SU-DHL-6 (cell line): ENCODE data around the gene MGAT5.

Experiments used
- EZH2phosphoT487 ChIP-seq: fragments of 200-600 bp; sonication (generic), shearing (Covaris generic); conservative IDR thresholded peaks from 2 replicates; pipeline ENCODE4 v1.6.1; 2018; ENCODE audit warnings: mild to moderate bottlenecking, antibody characterized with exemption, low read length, moderate library complexity, mixed read lengths
- TF ChIP-seq, protein P1 (sequence below): fragments of 200-600 bp; sonication (generic); IDR thresholded peaks from one replicate; pipeline ENCODE4 v1.5.1; 2017; ENCODE audit warnings: antibody characterized with exemption, mild to moderate bottlenecking, low read length, moderate library complexity; ENCODE audit not compliant: insufficient read depth, poor library complexity, severe bottlenecking

DNA sequence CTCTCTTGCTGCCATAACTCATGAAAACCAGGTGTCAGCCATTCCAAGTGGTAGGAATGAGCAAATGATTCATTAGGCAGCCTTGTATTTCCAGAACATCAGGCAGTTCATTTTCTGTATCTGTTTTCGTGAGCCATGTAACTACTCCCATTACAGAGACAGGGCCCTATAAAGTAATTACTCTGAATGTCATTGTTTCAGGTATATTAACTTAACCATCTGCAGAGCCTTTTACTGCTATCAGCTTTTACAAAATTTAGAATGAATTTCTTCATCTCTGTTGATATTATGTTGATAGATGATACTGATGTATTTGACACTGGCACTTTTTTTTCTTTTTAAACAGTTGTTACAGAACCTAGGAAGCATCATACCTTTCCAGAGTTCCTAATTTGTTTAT lies 69.9 kb downstream of the MGAT5 start:
- TF ChIP-seq, protein P1, sequence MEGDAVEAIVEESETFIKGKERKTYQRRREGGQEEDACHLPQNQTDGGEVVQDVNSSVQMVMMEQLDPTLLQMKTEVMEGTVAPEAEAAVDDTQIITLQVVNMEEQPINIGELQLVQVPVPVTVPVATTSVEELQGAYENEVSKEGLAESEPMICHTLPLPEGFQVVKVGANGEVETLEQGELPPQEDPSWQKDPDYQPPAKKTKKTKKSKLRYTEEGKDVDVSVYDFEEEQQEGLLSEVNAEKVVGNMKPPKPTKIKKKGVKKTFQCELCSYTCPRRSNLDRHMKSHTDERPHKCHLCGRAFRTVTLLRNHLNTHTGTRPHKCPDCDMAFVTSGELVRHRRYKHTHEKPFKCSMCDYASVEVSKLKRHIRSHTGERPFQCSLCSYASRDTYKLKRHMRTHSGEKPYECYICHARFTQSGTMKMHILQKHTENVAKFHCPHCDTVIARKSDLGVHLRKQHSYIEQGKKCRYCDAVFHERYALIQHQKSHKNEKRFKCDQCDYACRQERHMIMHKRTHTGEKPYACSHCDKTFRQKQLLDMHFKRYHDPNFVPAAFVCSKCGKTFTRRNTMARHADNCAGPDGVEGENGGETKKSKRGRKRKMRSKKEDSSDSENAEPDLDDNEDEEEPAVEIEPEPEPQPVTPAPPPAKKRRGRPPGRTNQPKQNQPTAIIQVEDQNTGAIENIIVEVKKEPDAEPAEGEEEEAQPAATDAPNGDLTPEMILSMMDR = no peak
- TF ChIP-seq EZH2phosphoT487 = no peak
